KMS-11 (cell line): ENCODE data around the gene TBC1D8.

Source experiments
- H2AFZ ChIP-seq: fragments of 200-600 bp; sonication (generic); 2 replicates; pipeline ENCODE4 v1.6.1; 2016; ENCODE audit warnings: antibody characterized with exemption, mixed run types, low read depth
- H3K27ac ChIP-seq: fragments of 200-600 bp; sonication (generic); 2 replicates; pipeline ENCODE4 v1.6.1; 2016; ENCODE audit warnings: mild to moderate bottlenecking, mixed run types
- H3K27me3 ChIP-seq: fragments of 200-600 bp; sonication (generic); 2 replicates; pipeline ENCODE4 v1.6.1; 2017; ENCODE audit warnings: mild to moderate bottlenecking, low read depth, mixed run types, moderate library complexity; ENCODE audit not compliant: insufficient read depth
- H3K36me3 ChIP-seq: fragments of 200-600 bp; sonication (generic); 2 replicates; pipeline ENCODE4 v1.6.1; 2017; ENCODE audit warnings: mild to moderate bottlenecking, mixed run types; ENCODE audit not compliant: insufficient read depth
- H3K4me1 ChIP-seq: fragments of 200-600 bp; sonication (generic); 2 replicates; pipeline ENCODE4 v1.6.1; 2016; ENCODE audit warnings: mild to moderate bottlenecking, low read depth, mixed run types; ENCODE audit not compliant: poor library complexity, severe bottlenecking
- H3K4me2 ChIP-seq: fragments of 200-600 bp; sonication (generic); 2 replicates; pipeline ENCODE4 v1.7.0; 2016; ENCODE audit warnings: mild to moderate bottlenecking, mixed run types
- H3K4me3 ChIP-seq: fragments of 200-600 bp; sonication (generic); IDR thresholded peaks from 2 replicates; pipeline ENCODE4 v1.6.1; 2017; ENCODE audit warnings: low read depth, low read length, mixed read lengths; ENCODE audit not compliant: insufficient read depth
- H3K79me2 ChIP-seq: fragments of 200-600 bp; sonication (generic); 2 replicates; pipeline ENCODE4 v1.6.1; 2016; ENCODE audit warnings: low read depth, mixed run types; ENCODE audit not compliant: insufficient read depth
- H3K9ac ChIP-seq: fragments of 200-600 bp; sonication (generic); 2 replicates; pipeline ENCODE4 v1.6.1; 2016; ENCODE audit warnings: mild to moderate bottlenecking, mixed run types
- H4K20me1 ChIP-seq: fragments of 200-600 bp; sonication (generic); 2 replicates; pipeline ENCODE4 v1.6.1; 2016; ENCODE audit warnings: mild to moderate bottlenecking, mixed run types; ENCODE audit not compliant: insufficient read depth
- TF ChIP-seq, protein P1 (sequence below): fragments of 200-600 bp; sonication (generic); conservative IDR thresholded peaks from 2 replicates; pipeline ENCODE4 v1.6.1; 2017; ENCODE audit warnings: low read depth, mild to moderate bottlenecking, antibody characterized with exemption, low read length, moderate library complexity, mixed read lengths

The TBC1D8 gene

DNA sequence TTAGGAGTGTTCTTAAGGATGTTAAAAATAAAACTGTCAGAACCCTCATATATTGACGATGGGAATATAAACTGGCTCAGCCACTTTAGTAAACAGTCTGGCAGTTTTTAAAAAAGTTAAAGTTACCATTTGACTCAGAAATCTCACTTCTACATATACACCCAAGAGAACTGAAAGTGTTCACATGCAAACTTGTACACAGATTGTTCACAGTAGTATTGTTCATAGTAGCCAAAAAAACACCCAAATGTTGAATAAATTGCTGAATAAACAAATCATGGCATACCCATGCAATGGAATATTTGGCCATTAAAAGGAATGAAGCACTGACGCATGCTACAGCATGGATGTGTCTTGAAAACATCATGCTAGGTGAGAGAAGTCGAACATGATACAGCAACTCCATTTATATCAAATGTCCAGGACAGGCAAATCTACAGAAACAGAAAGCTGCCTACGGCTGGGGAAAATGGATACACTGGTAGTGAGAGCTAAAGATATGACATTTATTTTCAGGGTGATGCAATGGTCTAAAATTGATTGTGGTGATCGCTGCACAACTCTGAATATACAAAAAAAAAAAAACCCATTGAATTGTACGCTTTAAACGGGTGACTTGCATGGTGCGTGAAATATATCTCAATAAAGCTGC is 139.0 kb downstream of the TBC1D8 start:
- Histone ChIP-seq H4K20me1 (no peaks in the 10 kb centered on the region), H3K4me1 (peaks cover 3% of the 10 kb centered on the region), H3K27ac (no peak overlapping the region; the same call in 1 of the 2 replicates), H2AFZ (no peak overlapping the region), H3K79me2 (no peaks in the 10 kb centered on the region), H3K27me3 (no peaks in the 10 kb centered on the region), H3K36me3 (no peaks in the 10 kb centered on the region), H3K9ac (no peak overlapping the region), H3K4me2 (no peak overlapping the region), H3K4me3 (no peak overlapping the region)
- TF ChIP-seq, protein P1, sequence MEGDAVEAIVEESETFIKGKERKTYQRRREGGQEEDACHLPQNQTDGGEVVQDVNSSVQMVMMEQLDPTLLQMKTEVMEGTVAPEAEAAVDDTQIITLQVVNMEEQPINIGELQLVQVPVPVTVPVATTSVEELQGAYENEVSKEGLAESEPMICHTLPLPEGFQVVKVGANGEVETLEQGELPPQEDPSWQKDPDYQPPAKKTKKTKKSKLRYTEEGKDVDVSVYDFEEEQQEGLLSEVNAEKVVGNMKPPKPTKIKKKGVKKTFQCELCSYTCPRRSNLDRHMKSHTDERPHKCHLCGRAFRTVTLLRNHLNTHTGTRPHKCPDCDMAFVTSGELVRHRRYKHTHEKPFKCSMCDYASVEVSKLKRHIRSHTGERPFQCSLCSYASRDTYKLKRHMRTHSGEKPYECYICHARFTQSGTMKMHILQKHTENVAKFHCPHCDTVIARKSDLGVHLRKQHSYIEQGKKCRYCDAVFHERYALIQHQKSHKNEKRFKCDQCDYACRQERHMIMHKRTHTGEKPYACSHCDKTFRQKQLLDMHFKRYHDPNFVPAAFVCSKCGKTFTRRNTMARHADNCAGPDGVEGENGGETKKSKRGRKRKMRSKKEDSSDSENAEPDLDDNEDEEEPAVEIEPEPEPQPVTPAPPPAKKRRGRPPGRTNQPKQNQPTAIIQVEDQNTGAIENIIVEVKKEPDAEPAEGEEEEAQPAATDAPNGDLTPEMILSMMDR = no peak

DNA sequence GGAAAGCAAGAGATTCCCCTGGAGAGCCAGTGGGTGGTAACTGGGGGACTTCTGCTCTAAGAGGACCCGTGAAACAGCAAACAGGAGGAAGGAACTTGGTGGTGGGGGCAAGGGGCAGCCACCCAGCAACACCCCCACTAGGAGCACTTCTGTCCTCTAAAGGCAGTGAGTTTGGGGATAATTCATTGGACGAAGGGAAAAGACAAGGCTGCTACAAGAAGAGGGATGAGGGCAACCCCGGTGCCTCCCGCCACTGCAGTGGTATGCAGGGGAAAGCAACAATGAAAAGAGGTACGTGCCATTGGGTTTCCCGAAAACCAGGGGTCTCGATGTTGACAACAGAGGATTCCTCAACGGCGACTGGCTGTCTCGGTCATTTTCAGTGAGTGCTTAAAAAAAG is 140.0 kb downstream of the TBC1D8 start:
- Histone ChIP-seq H3K9ac (no peak overlapping the region), H3K4me2 (no peak overlapping the region), H2AFZ (no peak overlapping the region), H3K4me1 (peaks cover 3% of the 10 kb centered on the region), H3K4me3 (no peak overlapping the region), H3K27me3 (no peaks in the 10 kb centered on the region), H3K36me3 (no peaks in the 10 kb centered on the region), H3K27ac (no peak overlapping the region), H4K20me1 (no peaks in the 10 kb centered on the region), H3K79me2 (no peaks in the 10 kb centered on the region)
- TF ChIP-seq, protein P1 = no peak

DNA sequence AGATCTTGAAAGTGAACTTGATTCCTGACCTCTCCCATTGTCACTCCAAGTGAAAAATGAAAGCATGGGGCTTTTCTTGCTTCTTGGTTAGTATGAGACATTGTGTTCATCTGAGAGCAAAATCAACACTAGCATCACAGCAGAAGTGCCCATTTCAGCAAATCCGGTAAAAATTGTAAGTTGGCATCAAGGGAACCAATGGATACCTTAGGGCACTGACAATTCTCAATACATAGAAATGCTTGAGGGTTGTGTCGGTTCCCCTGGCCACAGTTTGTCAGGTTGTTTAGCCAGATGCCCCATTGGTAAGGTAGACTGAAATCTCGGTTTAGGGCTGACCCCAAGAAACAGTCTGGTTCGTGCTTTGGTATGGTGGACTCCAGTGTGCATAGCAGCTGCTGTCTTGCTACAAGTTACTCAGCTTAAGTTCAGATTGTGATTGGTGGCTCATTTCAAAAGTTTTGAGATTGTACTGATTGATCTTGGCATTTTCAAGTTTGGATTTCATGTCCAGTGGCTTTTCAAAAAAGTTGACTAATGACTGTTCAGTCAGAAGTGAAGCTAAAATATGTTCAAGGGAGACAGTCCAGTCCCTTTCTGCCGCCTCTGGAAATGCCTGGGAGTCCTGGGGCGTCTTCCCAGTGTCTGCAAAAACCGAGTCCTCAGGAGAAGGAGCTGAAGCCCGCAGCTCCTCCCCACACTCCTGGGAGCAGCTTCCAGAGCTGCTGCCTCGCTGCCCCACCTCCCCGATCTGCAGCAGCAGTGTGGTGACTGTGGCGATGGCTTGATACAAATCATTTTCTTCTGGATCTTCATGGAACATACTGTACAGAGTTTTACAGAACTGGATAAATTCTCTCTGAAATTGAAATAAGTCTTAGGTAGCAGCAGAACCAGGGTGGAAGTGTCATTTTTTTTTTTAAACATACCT is 143.5 kb downstream of the TBC1D8 start:
- Histone ChIP-seq H3K4me1 (peaks cover 14% of the 10 kb centered on the region), H4K20me1 (0 out of 2 replicates have a peak, but pooled peaks cover 4% of the 10 kb centered on the region), H3K27ac (no peak overlapping the region; the same call in 1 of the 2 replicates), H3K9ac (no peak overlapping the region), H3K27me3 (no peaks in the 10 kb centered on the region), H3K4me2 (no peak overlapping the region), H3K4me3 (no peak overlapping the region), H3K36me3 (peaks cover 4% of the 10 kb centered on the region; the same call in 1 of the 2 replicates), H2AFZ (no peak overlapping the region), H3K79me2 (peaks cover 18% of the 10 kb centered on the region)
- TF ChIP-seq, protein P1 = no peak

DNA sequence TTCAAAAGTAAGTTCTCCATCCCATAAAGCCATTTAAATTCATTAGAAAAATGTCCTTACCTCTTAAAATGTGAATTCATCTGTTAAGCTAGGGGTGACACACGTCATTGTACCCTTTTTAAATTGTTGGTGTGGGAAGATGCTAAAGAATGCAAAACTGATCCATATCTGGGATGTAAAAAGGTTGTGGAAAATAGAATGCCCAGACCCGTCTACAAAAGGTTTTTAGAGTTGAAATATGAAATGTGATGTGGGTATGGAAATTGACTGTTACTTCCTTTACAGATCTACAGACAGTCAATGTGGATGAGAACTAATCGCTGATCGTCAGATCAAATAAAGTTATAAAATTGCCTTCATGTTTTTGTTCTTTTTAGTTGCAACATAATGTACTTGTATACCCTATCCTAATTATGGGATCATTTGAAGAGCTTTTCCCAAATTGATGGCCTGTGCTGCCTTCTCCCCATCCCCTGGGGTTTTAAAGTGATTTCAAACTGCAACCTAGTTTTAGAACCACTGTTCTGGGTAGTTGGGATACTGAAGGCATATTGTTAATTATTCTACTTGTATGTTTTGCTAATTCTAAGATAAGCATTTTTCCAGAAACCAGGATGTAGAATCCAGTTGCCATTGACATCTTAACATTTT is 145.0 kb downstream of the TBC1D8 start:
- H3K79me2 ChIP-seq = peaks cover 24% of the 10 kb centered on the region
- peaks cover 4% of the 10 kb centered on the region; the same call in 1 of the 2 replicates for H3K36me3 ChIP-seq
- no peak overlapping the region for H3K4me2 ChIP-seq
- peaks cover 10% of the 10 kb centered on the region for H3K4me1 ChIP-seq
- no peak overlapping the region for H3K9ac ChIP-seq
- no peaks in the 10 kb centered on the region for H3K27me3 ChIP-seq
- no peak overlapping the region for H3K4me3 ChIP-seq
- 0 out of 2 replicates have a peak, but pooled peaks cover 4% of the 10 kb centered on the region for H4K20me1 ChIP-seq
- no peak overlapping the region for H2AFZ ChIP-seq
- H3K27ac ChIP-seq = no peak overlapping the region
- TF ChIP-seq, protein P1 = no peak
